ENCODE measurements around the gene NUDT8.

The NUDT8 gene

GRCh38 chr11:67633758-67634365, 4.1 kb upstream of the NUDT8 start:
- no peaks in the 10 kb centered on the region; the same call in 1 of the 2 replicates for H3K27me3 ChIP-seq (replicated peaks; ENCODE audit: control insufficient read depth, insufficient read depth, low read length)
- no peak for DNase-seq (ENCODE audit: extremely low read depth, insufficient read length)
- TF ChIP-seq CTCF (IDR thresholded peaks at IDR 0.05; ENCODE audit: insufficient read depth, low read length, poor library complexity, severe bottlenecking), result no peak
- no peak overlapping the region for H3K4me3 ChIP-seq (replicated peaks; ENCODE audit: low read depth, low read length)
- H3K36me3 ChIP-seq (ENCODE audit: control insufficient read depth, insufficient read depth, low read length), result no peaks in the 10 kb centered on the region

GRCh38 chr11:67632982-67633755, 3.4 kb upstream of the NUDT8 start:
- Histone ChIP-seq H3K36me3 (ENCODE audit: control insufficient read depth, insufficient read depth, low read length) (no peaks in the 10 kb centered on the region), H3K4me3 (replicated peaks; ENCODE audit: low read depth, low read length) (no peak overlapping the region), H3K27me3 (replicated peaks; ENCODE audit: control insufficient read depth, insufficient read depth, low read length) (no peaks in the 10 kb centered on the region; the same call in 1 of the 2 replicates)
- no peak for DNase-seq (ENCODE audit: extremely low read depth, insufficient read length)
- no peak for TF ChIP-seq CTCF (IDR thresholded peaks at IDR 0.05; ENCODE audit: insufficient read depth, low read length, poor library complexity, severe bottlenecking)

DNA sequence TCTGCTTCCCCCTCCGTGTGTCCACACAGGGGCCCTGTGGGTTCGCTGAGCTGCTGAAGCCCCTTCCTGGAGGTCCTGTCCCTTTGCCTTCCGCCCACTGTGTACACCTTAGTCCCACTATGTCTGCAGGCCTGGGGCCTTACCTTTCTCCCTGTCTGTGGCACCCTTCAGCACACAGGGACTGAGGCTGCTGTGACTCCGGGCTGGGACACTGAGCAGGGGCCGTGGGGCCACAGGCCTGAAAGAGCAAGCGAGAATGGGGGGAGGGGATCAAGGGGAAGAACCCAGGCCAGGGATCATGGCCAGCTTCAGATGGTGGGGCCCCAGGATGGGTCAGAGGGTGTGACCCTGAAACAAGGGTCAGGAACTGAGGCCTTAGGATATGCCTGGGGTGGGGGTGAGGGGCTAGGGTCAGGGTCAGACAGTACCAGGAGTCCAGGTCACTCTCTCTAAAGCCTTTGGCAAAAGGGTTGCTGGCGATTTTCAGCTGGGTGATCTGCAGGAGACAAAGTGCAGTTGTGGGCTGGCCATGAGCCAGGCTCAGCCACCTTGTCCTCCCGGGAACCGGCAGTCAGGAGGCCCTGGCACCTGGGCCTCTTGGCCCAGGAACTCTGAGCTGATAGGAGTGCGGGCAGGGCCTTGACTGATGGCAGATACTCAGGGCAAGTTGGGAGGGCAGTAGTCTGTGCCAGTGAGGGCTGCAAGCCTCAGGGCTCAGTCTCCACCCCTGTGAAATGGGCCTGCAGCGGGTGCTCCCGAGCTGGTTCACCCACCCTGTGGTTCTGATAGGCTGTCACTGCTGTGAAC, 2.6 kb upstream of the NUDT8 start:
- Histone ChIP-seq H3K36me3 (ENCODE audit: control insufficient read depth, insufficient read depth, low read length) (no peaks in the 10 kb centered on the region), H3K4me3 (replicated peaks; ENCODE audit: low read depth, low read length) (no peak overlapping the region), H3K27me3 (replicated peaks; ENCODE audit: control insufficient read depth, insufficient read depth, low read length) (no peaks in the 10 kb centered on the region; the same call in 1 of the 2 replicates)
- DNase-seq (ENCODE audit: extremely low read depth, insufficient read length), result no peak
- TF ChIP-seq CTCF (IDR thresholded peaks at IDR 0.05; ENCODE audit: insufficient read depth, low read length, poor library complexity, severe bottlenecking), result no peak

DNA sequence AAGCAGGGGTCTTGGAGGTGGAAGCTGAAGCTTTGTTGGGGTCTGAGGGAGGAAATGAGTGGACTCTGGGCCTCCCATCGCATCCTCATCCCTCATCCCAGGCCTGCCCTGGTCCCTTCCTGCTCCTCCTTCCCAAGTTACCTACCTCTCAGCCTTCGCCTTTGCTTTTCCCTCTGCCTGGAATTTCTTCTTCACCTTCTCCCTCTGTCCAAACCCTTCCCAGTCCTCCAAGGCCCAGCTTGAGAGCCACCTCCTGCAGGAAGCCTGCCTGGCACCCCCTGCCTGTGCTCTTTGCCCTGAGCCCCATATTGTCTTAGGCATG, 2.1 kb upstream of the NUDT8 start:
- no peaks in the 10 kb centered on the region for H3K36me3 ChIP-seq (ENCODE audit: control insufficient read depth, insufficient read depth, low read length)
- H3K4me3 ChIP-seq (replicated peaks; ENCODE audit: low read depth, low read length), result no peak overlapping the region
- no peak for TF ChIP-seq CTCF (IDR thresholded peaks at IDR 0.05; ENCODE audit: insufficient read depth, low read length, poor library complexity, severe bottlenecking)
- no peak for DNase-seq (ENCODE audit: extremely low read depth, insufficient read length)
- H3K27me3 ChIP-seq (replicated peaks; ENCODE audit: control insufficient read depth, insufficient read depth, low read length), result no peaks in the 10 kb centered on the region; the same call in 1 of the 2 replicates

GRCh38 chr11:67631411-67631810, 1.7 kb upstream of the NUDT8 start:
- no peak for DNase-seq (ENCODE audit: extremely low read depth, insufficient read length)
- Histone ChIP-seq H3K36me3 (ENCODE audit: control insufficient read depth, insufficient read depth, low read length) (no peaks in the 10 kb centered on the region), H3K4me3 (replicated peaks; ENCODE audit: low read depth, low read length) (no peak overlapping the region), H3K27me3 (replicated peaks; ENCODE audit: control insufficient read depth, insufficient read depth, low read length) (no peaks in the 10 kb centered on the region; the same call in 1 of the 2 replicates)
- no peak for TF ChIP-seq CTCF (IDR thresholded peaks at IDR 0.05; ENCODE audit: insufficient read depth, low read length, poor library complexity, severe bottlenecking)
